ENCODE data around the gene LTBP1. TPM values are rescaled to one million over a fixed set of nuclear protein-coding genes. Genes with fewer than 3 reads are reported as not detected.

Gene LTBP1
- total and polyA plus RNA-seq, 2 donors (not counting 1 experiment from before 2014, with no cell fraction given): 0.69 TPM; not detected in 1

DNA sequence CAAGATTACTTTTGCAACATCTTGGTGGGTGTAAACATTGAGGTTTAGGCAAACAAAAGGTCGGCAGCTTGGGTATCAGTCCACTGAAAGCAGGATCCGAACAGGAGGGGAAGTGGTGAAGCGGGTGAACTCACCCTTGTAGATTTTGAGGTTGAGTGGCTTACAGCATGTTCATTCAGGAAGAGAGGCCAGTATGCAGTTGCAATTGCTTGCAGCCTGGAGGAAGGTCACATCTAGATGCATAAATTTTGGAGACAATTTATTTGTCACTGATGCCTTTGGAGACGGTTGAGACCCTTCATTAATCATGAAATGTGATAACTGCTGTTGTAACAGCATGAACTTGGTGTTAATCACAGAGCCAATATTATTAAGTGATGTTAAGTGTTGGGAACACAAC lies 131.1 kb downstream of the LTBP1 start:
- no peaks in the 10 kb centered on the region for H3K9me3 Mint-ChIP-seq (ENCODE audit: insufficient read depth)
- peak overlapping the region; percentile 20 for H3K4me2 ChIP-seq (replicated peaks; ENCODE audit: low read depth, low read length, poor library complexity, severe bottlenecking)
- H3K4me1 Mint-ChIP-seq: peaks cover 21% of the 10 kb centered on the region
- no peak overlapping the region for H3K27ac Mint-ChIP-seq
- H4K20me1 ChIP-seq (ENCODE audit: control insufficient read depth, insufficient read depth, low read length, poor library complexity, severe bottlenecking): no peaks in the 10 kb centered on the region
- H3K9me3 ChIP-seq (ENCODE audit: control extremely low read depth in 1 of 3, control insufficient read depth in 2 of 3, insufficient read depth in 1 of 3, low read length in 2 of 3): peaks cover 0 to 7% (median 2%) of the 10 kb centered on the region in 3 donors
- WGBS (ENCODE audit: insufficient coverage): 74% methylated on average over 4 of the region's 4 CpGs
- ChIA-PET CTCF (no interaction called here), POLR2A (no interaction called here)
- no peaks in the 10 kb centered on the region for H3K27me3 ChIP-seq (replicated peaks in 1 of 4; ENCODE audit: control extremely low read depth in 1 of 4, control insufficient read depth in 3 of 4, insufficient read depth in 4 of 4, low read length in 3 of 4)
- no peaks in the 10 kb centered on the region for H3K27me3 Mint-ChIP-seq
- no peak for DNase-seq
- peaks cover 10 to 34% of the 10 kb centered on the region in 2 donors for H3K4me1 ChIP-seq (ENCODE audit: control insufficient read depth in 2 of 2, insufficient read depth in 2 of 2, low read length in 2 of 2)
- H3K27ac ChIP-seq (ENCODE audit: low read length in 2 of 2): no peak overlapping the region
- no peak overlapping the region for H3K9ac ChIP-seq (ENCODE audit: low read length)
- H3K79me2 ChIP-seq (ENCODE audit: control insufficient read depth, insufficient read depth, low read length): no peaks in the 10 kb centered on the region
- no peak for TF ChIP-seq CTCF (IDR thresholded peaks at IDR 0.05)
- TF ChIP-seq EZH2 (IDR thresholded peaks at IDR 0.05; ENCODE audit: borderline replicate concordance, insufficient read depth, low read depth, low read length, poor library complexity, severe bottlenecking): no peak
- no peak overlapping the region for H3K4me3 Mint-ChIP-seq
- no peaks in the 10 kb centered on the region for H3K36me3 ChIP-seq (replicated peaks in 1 of 2; ENCODE audit: control extremely low read depth in 1 of 2, control insufficient read depth in 1 of 2, extremely low read depth in 1 of 2, insufficient read depth in 2 of 2, low read length in 1 of 2)
- ATAC-seq (ENCODE audit: low read depth): no peak
- H3K4me3 ChIP-seq (ENCODE audit: control extremely low read depth in 1 of 5, extremely low read depth in 1 of 5, insufficient read depth in 1 of 5, low read depth in 2 of 5, low read length in 4 of 5): no peak overlapping the region
- no peak overlapping the region for H2AFZ ChIP-seq (ENCODE audit: insufficient read depth, low read depth, low read length, poor library complexity, severe bottlenecking)
- intact Hi-C loops (cut with micrococcal nuclease): no loop called here

DNA sequence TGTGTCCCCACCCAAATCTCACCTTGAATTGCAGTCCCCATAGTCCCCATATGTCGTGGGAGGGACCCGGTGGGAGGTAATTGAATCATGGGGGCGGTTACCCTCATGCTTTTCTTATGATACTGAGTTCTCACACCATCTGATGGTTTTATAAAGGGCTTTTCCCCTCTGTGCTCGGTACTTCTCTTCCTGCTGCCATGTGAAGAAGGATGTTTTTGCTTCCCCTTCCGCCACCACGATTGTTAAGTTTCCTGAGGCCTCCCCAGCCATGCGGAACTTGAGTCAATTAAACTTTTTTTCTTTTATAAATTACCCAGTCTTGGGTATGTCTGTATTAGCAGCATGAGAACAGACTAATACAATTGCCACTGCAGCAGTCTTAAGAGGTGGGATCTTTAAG lies 134.9 kb downstream of the LTBP1 start:
- no peak overlapping the region for H3K4me3 Mint-ChIP-seq
- intact Hi-C loops (cut with micrococcal nuclease): no loop called here
- H3K27me3 Mint-ChIP-seq: peaks cover 6% of the 10 kb centered on the region
- DNase-seq (no peak), ATAC-seq (ENCODE audit: low read depth) (no peak)
- Histone ChIP-seq H3K4me1 (ENCODE audit: control insufficient read depth in 2 of 2, insufficient read depth in 2 of 2, low read length in 2 of 2) (peaks cover 16 to 63% of the 10 kb centered on the region in 2 donors), H3K27ac (ENCODE audit: low read length in 2 of 2) (peak overlapping the region in 1 of 2 donors; percentile 59), H3K36me3 (replicated peaks in 1 of 2; ENCODE audit: control extremely low read depth in 1 of 2, control insufficient read depth in 1 of 2, extremely low read depth in 1 of 2, insufficient read depth in 2 of 2, low read length in 1 of 2) (no peaks in the 10 kb centered on the region), H2AFZ (ENCODE audit: insufficient read depth, low read depth, low read length, poor library complexity, severe bottlenecking) (peak overlapping the region; percentile 3), H3K9ac (ENCODE audit: low read length) (no peak overlapping the region), H3K27me3 (replicated peaks in 1 of 4; ENCODE audit: control extremely low read depth in 1 of 4, control insufficient read depth in 3 of 4, insufficient read depth in 4 of 4, low read length in 3 of 4) (peaks cover 0 to 7% (median 0%) of the 10 kb centered on the region in 4 experiments), H3K4me2 (replicated peaks; ENCODE audit: low read depth, low read length, poor library complexity, severe bottlenecking) (peak overlapping the region; percentile 49), H3K4me3 (ENCODE audit: control extremely low read depth in 1 of 5, extremely low read depth in 1 of 5, insufficient read depth in 1 of 5, low read depth in 2 of 5, low read length in 4 of 5) (no peak overlapping the region), H3K9me3 (ENCODE audit: control extremely low read depth in 1 of 3, control insufficient read depth in 2 of 3, insufficient read depth in 1 of 3, low read length in 2 of 3) (peaks cover 0 to 7% (median 2%) of the 10 kb centered on the region in 3 donors), H4K20me1 (ENCODE audit: control insufficient read depth, insufficient read depth, low read length, poor library complexity, severe bottlenecking) (no peaks in the 10 kb centered on the region), H3K79me2 (ENCODE audit: control insufficient read depth, insufficient read depth, low read length) (no peaks in the 10 kb centered on the region)
- WGBS (ENCODE audit: insufficient coverage): no CpG with 5 or more reads among the region's 7 CpGs
- CTCF ChIA-PET: no interaction called here
- no peak for TF ChIP-seq CTCF (IDR thresholded peaks at IDR 0.05)
- no peak for TF ChIP-seq EZH2 (IDR thresholded peaks at IDR 0.05; ENCODE audit: borderline replicate concordance, insufficient read depth, low read depth, low read length, poor library complexity, severe bottlenecking)
- no peaks in the 10 kb centered on the region for H3K9me3 Mint-ChIP-seq (ENCODE audit: insufficient read depth)
- POLR2A ChIA-PET: no interaction called here
- H3K4me1 Mint-ChIP-seq: peaks cover 43% of the 10 kb centered on the region
- H3K27ac Mint-ChIP-seq: no peak overlapping the region
